HepG2 (cell line): ENCODE measurements around the gene LYSET. TPM values are rescaled to one million over a fixed set of nuclear protein-coding genes. Genes with fewer than 3 reads are reported as not detected.

ENCODE experiments used
- ELK4 ChIP-seq: sonication (generic); formaldehyde crosslinking; IDR thresholded peaks from 2 replicates; pipeline ENCODE4 v1.9.0; 2021; ENCODE audit warnings: missing genetic modification reagents, borderline replicate concordance
- MBD4 ChIP-seq: IDR thresholded peaks from 2 replicates; pipeline ENCODE4 v1.6.1; 2012; ENCODE audit warnings: low read length, inconsistent platforms, borderline replicate concordance
- XBP1 ChIP-seq: sonication (generic); formaldehyde crosslinking; IDR thresholded peaks from 2 replicates; pipeline ENCODE4 v1.5.0; 2020; ENCODE audit warnings: missing genetic modification reagents
- YEATS4 ChIP-seq: sonication (generic); formaldehyde crosslinking; IDR thresholded peaks from 2 replicates; pipeline ENCODE4 v1.4.0; 2020; ENCODE audit warnings: missing genetic modification reagents, borderline replicate concordance
- ZNF318 ChIP-seq: sonication (generic); formaldehyde crosslinking; IDR thresholded peaks from 2 replicates; pipeline ENCODE4 v1.4.0; 2020; ENCODE audit warnings: mild to moderate bottlenecking, missing genetic modification reagents
- ZNF644 ChIP-seq: IDR thresholded peaks from 2 replicates; pipeline ENCODE4 v1.6.1; 2016; ENCODE audit warnings: low read depth
- polyA plus RNA-seq, 8 experiments: library from polyadenylated mRNA; depleted of rRNA in 3 of 8; stranded (reverse) in 7 of 8; unstranded in 1 of 8; fragments of >200 nt; fragmentation: Illumina TruSeq in 4 of 8; extraction: Trizol in 4 of 8; gene quantifications; 2 replicates each; pipeline versions ENCODE4 v1.2.1 to v1.2.3, GENCODE V29; 2011 to 2016; ENCODE audit warnings: low read depth in 4 of 8, missing spikeins in 1 of 8, mixed read lengths in 1 of 8; ENCODE audit not compliant: insufficient read depth in 1 of 8
- total RNA-seq, 5 experiments: library from RNA; depleted of rRNA; stranded (reverse); fragments of >200 nt; fragmentation: Illumina TruSeq; extraction: Trizol; gene quantifications; 2 replicates each; pipeline ENCODE4 v1.2.3, GENCODE V29; 2016; ENCODE audit warnings: low read depth in 1 of 5
- TF ChIP-seq, protein P1 (sequence below): sonication (generic); formaldehyde crosslinking; IDR thresholded peaks from 2 replicates; pipeline ENCODE4 v1.4.0; 2020; ENCODE audit warnings: missing genetic modification reagents, borderline replicate concordance
- TF ChIP-seq, protein P2 (sequence below): IDR thresholded peaks from 2 replicates; pipeline ENCODE4 v1.6.1; 2016
- TF ChIP-seq, protein P3 (sequence below): sonication (generic); formaldehyde crosslinking; IDR thresholded peaks from 2 replicates; pipeline ENCODE4 v1.4.0; 2020; ENCODE audit warnings: missing genetic modification reagents

LYSET gene
- total and polyA plus RNA-seq, 2 of the 13 experiments (the other 11 are each of a cell fraction or from before 2014, with no cell fraction given) = 19.1 to 36.6 TPM

- peak; percentile 19; the same call in 1 of the 2 replicates for TF ChIP-seq ELK4 (CRISPR knock-in tag)
- TF ChIP-seq, protein P1, sequence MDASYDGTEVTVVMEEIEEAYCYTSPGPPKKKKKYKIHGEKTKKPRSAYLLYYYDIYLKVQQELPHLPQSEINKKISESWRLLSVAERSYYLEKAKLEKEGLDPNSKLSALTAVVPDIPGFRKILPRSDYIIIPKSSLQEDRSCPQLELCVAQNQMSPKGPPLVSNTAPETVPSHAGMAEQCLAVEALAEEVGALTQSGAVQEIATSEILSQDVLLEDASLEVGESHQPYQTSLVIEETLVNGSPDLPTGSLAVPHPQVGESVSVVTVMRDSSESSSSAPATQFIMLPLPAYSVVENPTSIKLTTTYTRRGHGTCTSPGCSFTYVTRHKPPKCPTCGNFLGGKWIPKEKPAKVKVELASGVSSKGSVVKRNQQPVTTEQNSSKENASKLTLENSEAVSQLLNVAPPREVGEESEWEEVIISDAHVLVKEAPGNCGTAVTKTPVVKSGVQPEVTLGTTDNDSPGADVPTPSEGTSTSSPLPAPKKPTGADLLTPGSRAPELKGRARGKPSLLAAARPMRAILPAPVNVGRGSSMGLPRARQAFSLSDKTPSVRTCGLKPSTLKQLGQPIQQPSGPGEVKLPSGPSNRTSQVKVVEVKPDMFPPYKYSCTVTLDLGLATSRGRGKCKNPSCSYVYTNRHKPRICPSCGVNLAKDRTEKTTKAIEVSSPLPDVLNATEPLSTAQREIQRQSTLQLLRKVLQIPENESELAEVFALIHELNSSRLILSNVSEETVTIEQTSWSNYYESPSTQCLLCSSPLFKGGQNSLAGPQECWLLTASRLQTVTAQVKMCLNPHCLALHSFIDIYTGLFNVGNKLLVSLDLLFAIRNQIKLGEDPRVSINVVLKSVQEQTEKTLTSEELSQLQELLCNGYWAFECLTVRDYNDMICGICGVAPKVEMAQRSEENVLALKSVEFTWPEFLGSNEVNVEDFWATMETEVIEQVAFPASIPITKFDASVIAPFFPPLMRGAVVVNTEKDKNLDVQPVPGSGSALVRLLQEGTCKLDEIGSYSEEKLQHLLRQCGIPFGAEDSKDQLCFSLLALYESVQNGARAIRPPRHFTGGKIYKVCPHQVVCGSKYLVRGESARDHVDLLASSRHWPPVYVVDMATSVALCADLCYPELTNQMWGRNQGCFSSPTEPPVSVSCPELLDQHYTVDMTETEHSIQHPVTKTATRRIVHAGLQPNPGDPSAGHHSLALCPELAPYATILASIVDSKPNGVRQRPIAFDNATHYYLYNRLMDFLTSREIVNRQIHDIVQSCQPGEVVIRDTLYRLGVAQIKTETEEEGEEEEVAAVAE (CRISPR knock-in tag) = no peak
- TF ChIP-seq, protein P2, sequence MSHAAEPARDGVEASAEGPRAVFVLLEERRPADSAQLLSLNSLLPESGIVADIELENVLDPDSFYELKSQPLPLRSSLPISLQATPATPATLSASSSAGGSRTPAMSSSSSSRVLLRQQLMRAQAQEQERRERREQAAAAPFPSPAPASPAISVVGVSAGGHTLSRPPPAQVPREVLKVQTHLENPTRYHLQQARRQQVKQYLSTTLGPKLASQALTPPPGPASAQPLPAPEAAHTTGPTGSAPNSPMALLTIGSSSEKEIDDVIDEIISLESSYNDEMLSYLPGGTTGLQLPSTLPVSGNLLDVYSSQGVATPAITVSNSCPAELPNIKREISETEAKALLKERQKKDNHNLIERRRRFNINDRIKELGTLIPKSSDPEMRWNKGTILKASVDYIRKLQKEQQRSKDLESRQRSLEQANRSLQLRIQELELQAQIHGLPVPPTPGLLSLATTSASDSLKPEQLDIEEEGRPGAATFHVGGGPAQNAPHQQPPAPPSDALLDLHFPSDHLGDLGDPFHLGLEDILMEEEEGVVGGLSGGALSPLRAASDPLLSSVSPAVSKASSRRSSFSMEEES (CRISPR knock-in tag) = peak; percentile 22; the same call in 1 of the 2 replicates
- TF ChIP-seq XBP1 = peak; percentile 8; the same call in 1 of the 2 replicates
- TF ChIP-seq, protein P3, sequence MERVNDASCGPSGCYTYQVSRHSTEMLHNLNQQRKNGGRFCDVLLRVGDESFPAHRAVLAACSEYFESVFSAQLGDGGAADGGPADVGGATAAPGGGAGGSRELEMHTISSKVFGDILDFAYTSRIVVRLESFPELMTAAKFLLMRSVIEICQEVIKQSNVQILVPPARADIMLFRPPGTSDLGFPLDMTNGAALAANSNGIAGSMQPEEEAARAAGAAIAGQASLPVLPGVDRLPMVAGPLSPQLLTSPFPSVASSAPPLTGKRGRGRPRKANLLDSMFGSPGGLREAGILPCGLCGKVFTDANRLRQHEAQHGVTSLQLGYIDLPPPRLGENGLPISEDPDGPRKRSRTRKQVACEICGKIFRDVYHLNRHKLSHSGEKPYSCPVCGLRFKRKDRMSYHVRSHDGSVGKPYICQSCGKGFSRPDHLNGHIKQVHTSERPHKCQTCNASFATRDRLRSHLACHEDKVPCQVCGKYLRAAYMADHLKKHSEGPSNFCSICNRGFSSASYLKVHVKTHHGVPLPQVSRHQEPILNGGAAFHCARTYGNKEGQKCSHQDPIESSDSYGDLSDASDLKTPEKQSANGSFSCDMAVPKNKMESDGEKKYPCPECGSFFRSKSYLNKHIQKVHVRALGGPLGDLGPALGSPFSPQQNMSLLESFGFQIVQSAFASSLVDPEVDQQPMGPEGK (CRISPR knock-in tag) = peak; percentile 2; the same call in 1 of the 2 replicates
- peak; percentile 92 for TF ChIP-seq YEATS4
- TF ChIP-seq MBD4 = no peak
- peak; percentile 63; the same call in 1 of the 2 replicates for TF ChIP-seq ZNF318
- no peak for TF ChIP-seq ZNF644 (CRISPR knock-in tag)
Measured at GRCh38 chr14:93184391-93185348, at the start of gene LYSET, which contains the start of gene MOAP1 (continued).
